C4-2B (cell line): Measurements from ENCODE around the gene REEP1.

Experiments
- ZFX ChIP-seq: fragments of 450-650 bp; IDR thresholded peaks from 2 replicates; pipeline ENCODE4 v1.6.1; 2017
- TF ChIP-seq, protein P1 (sequence below): fragments of 450-650 bp; conservative IDR thresholded peaks from 2 replicates; pipeline ENCODE4 v1.5.1; 2017; ENCODE audit warnings: mild to moderate bottlenecking

DNA sequence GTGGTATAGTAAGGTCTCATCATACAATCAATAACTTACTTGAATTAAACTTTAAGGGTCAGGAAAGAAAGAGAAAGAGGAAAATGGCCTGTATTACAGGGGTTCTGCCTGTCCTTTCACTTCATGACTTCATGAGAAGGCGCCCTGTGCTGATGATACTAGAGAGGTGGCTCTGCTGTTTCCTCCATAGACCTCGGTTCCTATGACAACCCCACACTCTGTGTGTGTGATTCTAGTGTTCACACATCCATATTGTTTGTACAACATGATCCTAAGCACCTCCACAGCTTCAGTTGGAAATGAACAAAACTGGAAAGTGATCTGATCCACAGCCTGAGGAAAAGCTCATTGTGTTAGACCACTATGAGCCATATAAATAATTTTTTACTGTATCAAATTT lies 7.0 kb upstream of the REEP1 start:
- TF ChIP-seq, protein P1, sequence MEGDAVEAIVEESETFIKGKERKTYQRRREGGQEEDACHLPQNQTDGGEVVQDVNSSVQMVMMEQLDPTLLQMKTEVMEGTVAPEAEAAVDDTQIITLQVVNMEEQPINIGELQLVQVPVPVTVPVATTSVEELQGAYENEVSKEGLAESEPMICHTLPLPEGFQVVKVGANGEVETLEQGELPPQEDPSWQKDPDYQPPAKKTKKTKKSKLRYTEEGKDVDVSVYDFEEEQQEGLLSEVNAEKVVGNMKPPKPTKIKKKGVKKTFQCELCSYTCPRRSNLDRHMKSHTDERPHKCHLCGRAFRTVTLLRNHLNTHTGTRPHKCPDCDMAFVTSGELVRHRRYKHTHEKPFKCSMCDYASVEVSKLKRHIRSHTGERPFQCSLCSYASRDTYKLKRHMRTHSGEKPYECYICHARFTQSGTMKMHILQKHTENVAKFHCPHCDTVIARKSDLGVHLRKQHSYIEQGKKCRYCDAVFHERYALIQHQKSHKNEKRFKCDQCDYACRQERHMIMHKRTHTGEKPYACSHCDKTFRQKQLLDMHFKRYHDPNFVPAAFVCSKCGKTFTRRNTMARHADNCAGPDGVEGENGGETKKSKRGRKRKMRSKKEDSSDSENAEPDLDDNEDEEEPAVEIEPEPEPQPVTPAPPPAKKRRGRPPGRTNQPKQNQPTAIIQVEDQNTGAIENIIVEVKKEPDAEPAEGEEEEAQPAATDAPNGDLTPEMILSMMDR, result no peak
- TF ChIP-seq ZFX, result no peak
